ENCODE results near the gene SLC9A1. TPM values are rescaled to one million over a fixed set of nuclear protein-coding genes. Genes with fewer than 3 reads are reported as not detected.

SLC9A1 gene
- total RNA-seq, 1 experiment from 2014 or later, result 27.5 TPM

DNA sequence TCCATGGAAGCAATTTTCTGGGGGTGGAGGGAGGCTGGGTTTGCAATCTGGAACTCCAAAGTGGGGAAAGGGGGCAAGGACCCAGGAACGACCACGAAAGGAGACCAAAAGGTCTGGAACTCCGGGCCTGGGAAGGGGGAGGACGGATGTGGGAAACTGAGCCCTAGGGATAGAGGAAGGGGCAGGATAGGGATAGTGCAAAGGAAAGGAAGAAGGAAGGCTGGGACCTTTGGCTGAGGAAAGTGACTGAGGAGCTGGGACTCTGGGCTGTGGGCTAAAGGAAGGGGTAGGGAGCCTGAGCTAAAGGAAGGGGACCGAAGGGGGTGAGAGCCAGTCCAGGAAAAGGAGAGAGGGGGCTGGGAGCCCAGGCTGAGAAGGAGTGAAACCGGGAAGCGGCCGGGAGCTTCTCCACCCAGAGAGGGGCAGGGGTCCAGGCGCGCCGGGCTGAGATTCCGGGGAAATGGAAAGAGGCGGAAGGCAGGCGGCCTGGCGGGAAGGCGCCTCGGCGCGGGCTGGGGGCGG lies 395 bp downstream of the SLC9A1 start:
- Histone ChIP-seq H3K27me3 (ENCODE audit: insufficient read depth, low read depth) (no peaks in the 10 kb centered on the region), H3K9me3 (ENCODE audit: insufficient read depth, low read depth) (no peaks in the 10 kb centered on the region), H3K4me2 (peak overlapping the region; percentile 94), H3K9me2 (ENCODE audit: insufficient read depth) (no peaks in the 10 kb centered on the region), H3K27ac (0 out of 2 replicates have a peak overlapping the region, but pooled peaks have one; percentile 34), H2AFZ (peak overlapping the region; percentile 62; the same call in 1 of the 2 replicates), H4K20me1 (ENCODE audit: insufficient read depth) (no peaks in the 10 kb centered on the region), H3K4me1 (replicated peaks; ENCODE audit: insufficient read depth) (peaks cover 34% of the 10 kb centered on the region), H3K36me3 (ENCODE audit: low read depth) (no peaks in the 10 kb centered on the region), H3K4me3 (peak overlapping the region; percentile 76), H3K79me2 (ENCODE audit: low read depth) (peaks cover 42% of the 10 kb centered on the region), H3F3A (ENCODE audit: insufficient read depth, low read depth) (peaks cover 13% of the 10 kb centered on the region)
- intact Hi-C loops (cut with micrococcal nuclease; ENCODE audit: unreplicated experiment), result no loop called here
- ChIA-PET CTCF (interaction anchor here (0.7 to 1.3 kb wide), 6 partner anchors 10 to 380 kb away, joined by 3 to 10 read pairs (median 4); no protein-coding TSS in a partner anchor), POLR2A (ENCODE audit: unreplicated experiment) (interaction anchor here (0.6 to 1.3 kb wide), 10 partner anchors 10 to 812 kb away, joined by 3 to 8 read pairs (median 3); no protein-coding TSS in a partner anchor)
- no peak for TF ChIP-seq CTCF (conservative IDR thresholded peaks at IDR 0.05)
- no peak for TF ChIP-seq EZH2 (IDR thresholded peaks at IDR 0.05; ENCODE audit: low read depth)
- no peak for DNase-seq
- TSS peak; percentile 37 for BruUV-seq (replicated peaks)

GRCh38 chr1:27153927-27154358 lies 982 bp downstream of the SLC9A1 start:
- Histone ChIP-seq H4K20me1 (ENCODE audit: insufficient read depth) (no peaks in the 10 kb centered on the region), H2AFZ (no peak overlapping the region), H3K36me3 (ENCODE audit: low read depth) (no peaks in the 10 kb centered on the region), H3K9me2 (ENCODE audit: insufficient read depth) (no peaks in the 10 kb centered on the region), H3F3A (ENCODE audit: insufficient read depth, low read depth) (peaks cover 13% of the 10 kb centered on the region), H3K27ac (no peak overlapping the region), H3K27me3 (ENCODE audit: insufficient read depth, low read depth) (no peaks in the 10 kb centered on the region), H3K4me2 (peak overlapping the region; percentile 94), H3K79me2 (ENCODE audit: low read depth) (peaks cover 42% of the 10 kb centered on the region), H3K9me3 (ENCODE audit: insufficient read depth, low read depth) (no peaks in the 10 kb centered on the region), H3K4me1 (replicated peaks; ENCODE audit: insufficient read depth) (peaks cover 34% of the 10 kb centered on the region), H3K4me3 (peak overlapping the region; percentile 76; the same call in 1 of the 2 replicates)
- intact Hi-C loops (cut with micrococcal nuclease; ENCODE audit: unreplicated experiment), result no loop called here
- no peak for DNase-seq
- ChIA-PET CTCF (interaction anchor here (0.8 to 1.3 kb wide), 2 partner anchors 10 to 37 kb away, joined by 3 to 4 read pairs; no protein-coding TSS in a partner anchor), POLR2A (ENCODE audit: unreplicated experiment) (interaction anchor here (0.6 to 1.3 kb wide), 3 partner anchors 10 to 462 kb away, joined by 3 to 8 read pairs (median 4); no protein-coding TSS in a partner anchor)
- TF ChIP-seq EZH2 (IDR thresholded peaks at IDR 0.05; ENCODE audit: low read depth) (no peak), CTCF (conservative IDR thresholded peaks at IDR 0.05) (no peak)
- BruUV-seq (replicated peaks), result no TSS peak

GRCh38 chr1:27153549-27153886 lies 1.4 kb downstream of the SLC9A1 start:
- peaks cover 13% of the 10 kb centered on the region for H3F3A ChIP-seq (ENCODE audit: insufficient read depth, low read depth)
- H3K4me2 ChIP-seq, result peak overlapping the region; percentile 94
- H3K27me3 ChIP-seq (ENCODE audit: insufficient read depth, low read depth), result no peaks in the 10 kb centered on the region
- intact Hi-C loops (cut with micrococcal nuclease; ENCODE audit: unreplicated experiment), result no loop called here
- no peaks in the 10 kb centered on the region for H3K9me2 ChIP-seq (ENCODE audit: insufficient read depth)
- H3K4me3 ChIP-seq, result peak overlapping the region; percentile 76; the same call in 1 of the 2 replicates
- BruUV-seq (replicated peaks), result no TSS peak
- peaks cover 42% of the 10 kb centered on the region for H3K79me2 ChIP-seq (ENCODE audit: low read depth)
- DNase-seq, result no peak
- H3K27ac ChIP-seq, result no peak overlapping the region
- H4K20me1 ChIP-seq (ENCODE audit: insufficient read depth), result no peaks in the 10 kb centered on the region
- no peaks in the 10 kb centered on the region for H3K36me3 ChIP-seq (ENCODE audit: low read depth)
- TF ChIP-seq CTCF (conservative IDR thresholded peaks at IDR 0.05) (no peak), EZH2 (IDR thresholded peaks at IDR 0.05; ENCODE audit: low read depth) (no peak)
- ChIA-PET POLR2A (ENCODE audit: unreplicated experiment) (no interaction called here), CTCF (no interaction called here)
- H3K4me1 ChIP-seq (replicated peaks; ENCODE audit: insufficient read depth), result peaks cover 38% of the 10 kb centered on the region
- H2AFZ ChIP-seq, result no peak overlapping the region
- H3K9me3 ChIP-seq (ENCODE audit: insufficient read depth, low read depth), result no peaks in the 10 kb centered on the region
